Measurements from ENCODE around the gene ERAP2. TPM values are rescaled to one million over a fixed set of nuclear protein-coding genes. Genes with fewer than 3 reads are reported as not detected.

The ERAP2 gene
- total RNA-seq, 1 donor from 2014 or later, result 26.6 TPM

GRCh38 chr5:96904054-96904931, 28.0 kb downstream of the ERAP2 start:
- TF ChIP-seq CTCF (IDR thresholded peaks at IDR 0.05; ENCODE audit: insufficient read depth, low read length, severe bottlenecking), result no peak
- DNase-seq (ENCODE audit: low read depth) (no peak), FAIRE-seq (no peak)
- H3K4me3 ChIP-seq (ENCODE audit: low read depth, low read length), result no peak overlapping the region
- no peaks in the 10 kb centered on the region for H3K27me3 ChIP-seq (ENCODE audit: control insufficient read depth, insufficient read depth, low read length)
- peaks cover 2% of the 10 kb centered on the region for H3K36me3 ChIP-seq (ENCODE audit: control insufficient read depth, insufficient read depth, low read length)

GRCh38 chr5:96905864-96906263, 29.6 kb downstream of the ERAP2 start:
- FAIRE-seq (no peak), DNase-seq (ENCODE audit: low read depth) (no peak)
- no peak for TF ChIP-seq CTCF (IDR thresholded peaks at IDR 0.05; ENCODE audit: insufficient read depth, low read length, severe bottlenecking)
- Histone ChIP-seq H3K4me3 (ENCODE audit: low read depth, low read length) (no peak overlapping the region), H3K36me3 (ENCODE audit: control insufficient read depth, insufficient read depth, low read length) (peaks cover 2% of the 10 kb centered on the region), H3K27me3 (ENCODE audit: control insufficient read depth, insufficient read depth, low read length) (no peaks in the 10 kb centered on the region)

- FAIRE-seq (no peak), DNase-seq (ENCODE audit: low read depth) (no peak)
- H3K4me3 ChIP-seq (ENCODE audit: low read depth, low read length), result no peak overlapping the region
- H3K27me3 ChIP-seq (ENCODE audit: control insufficient read depth, insufficient read depth, low read length), result no peaks in the 10 kb centered on the region
- TF ChIP-seq CTCF (IDR thresholded peaks at IDR 0.05; ENCODE audit: insufficient read depth, low read length, severe bottlenecking), result no peak
- H3K36me3 ChIP-seq (ENCODE audit: control insufficient read depth, insufficient read depth, low read length), result no peaks in the 10 kb centered on the region
Measured at GRCh38 chr5:96909003-96909402, 32.7 kb downstream of the ERAP2 start.

GRCh38 chr5:96909435-96909834, 33.1 kb downstream of the ERAP2 start:
- TF ChIP-seq CTCF (IDR thresholded peaks at IDR 0.05; ENCODE audit: insufficient read depth, low read length, severe bottlenecking), result no peak
- DNase-seq (ENCODE audit: low read depth) (no peak), FAIRE-seq (no peak)
- Histone ChIP-seq H3K36me3 (ENCODE audit: control insufficient read depth, insufficient read depth, low read length) (no peaks in the 10 kb centered on the region), H3K27me3 (ENCODE audit: control insufficient read depth, insufficient read depth, low read length) (no peaks in the 10 kb centered on the region), H3K4me3 (ENCODE audit: low read depth, low read length) (no peak overlapping the region)

- Histone ChIP-seq H3K36me3 (ENCODE audit: control insufficient read depth, insufficient read depth, low read length) (no peaks in the 10 kb centered on the region), H3K27me3 (ENCODE audit: control insufficient read depth, insufficient read depth, low read length) (no peaks in the 10 kb centered on the region), H3K4me3 (ENCODE audit: low read depth, low read length) (no peak overlapping the region)
- DNase-seq (ENCODE audit: low read depth) (no peak), FAIRE-seq (no peak)
- TF ChIP-seq CTCF (IDR thresholded peaks at IDR 0.05; ENCODE audit: insufficient read depth, low read length, severe bottlenecking), result no peak
Measured at GRCh38 chr5:96911139-96911538, 34.8 kb downstream of the ERAP2 start.

All from bronchial epithelial cell (primary cell).